IMR-90 (cell line): ENCODE measurements around the gene PCDHA5. TPM values are rescaled to one million over a fixed set of nuclear protein-coding genes. Genes with fewer than 3 reads are reported as not detected.
"Not testable (repeated sequence)": the region's sequence is repeated elsewhere in the genome, so short reads cannot be mapped to it uniquely, and the experiment has no call there.

Experiments used
- ATAC-seq: fragments of 200-7000 bp; cut with Tn5 transposase; 2 replicates; pipeline ENCODE4 v1.9.1; 2020; ENCODE audit warnings: low read depth, mild to moderate bottlenecking, moderate library complexity
- BruUV-seq: library from RNA; stranded (reverse); fragments of 400-500 nt; replicated peaks from 2 replicates; lab custom pipeline; 2021; lab: Mats Ljungman, UMichigan
- CTCF ChIA-PET: fragments of 300-600 bp; formaldehyde crosslinking; extraction: SDS; loops from one replicate; lab custom pipeline; 2021; ENCODE audit warnings: antibody characterized with exemption; lab: Yijun Ruan, JAX
- POLR2A ChIA-PET: fragments of 300-600 bp; sonication (Branson Sonifier 250); formaldehyde crosslinking; loops from one replicate; lab custom pipeline; 2022; ENCODE audit warnings: antibody characterized with exemption; ENCODE audit not compliant: unreplicated experiment; lab: Charles Lee
- DNase-seq: peaks from one replicate; pipeline ENCODE4 v3.0.0; 2013
- H2AFZ ChIP-seq: replicated peaks from 2 replicates; pipeline ENCODE3; 2013; ENCODE audit warnings: low read length, mild to moderate bottlenecking; ENCODE audit not compliant: poor library complexity
- H2AK5ac ChIP-seq: 2 replicates; pipeline ENCODE4 v1.6.1; 2013; ENCODE audit warnings: low read depth, low read length, inconsistent platforms
- H2AK9ac ChIP-seq: replicated peaks from 2 replicates; pipeline ENCODE3; 2013; ENCODE audit warnings: mild to moderate bottlenecking, low read depth, low read length, moderate library complexity; ENCODE audit not compliant: poor library complexity
- H2BK120ac ChIP-seq: 2 replicates; pipeline ENCODE4 v1.6.1; 2013; ENCODE audit warnings: low read depth, low read length, inconsistent platforms
- H2BK15ac ChIP-seq: 3 replicates; pipeline ENCODE4 v1.6.1; 2013; ENCODE audit warnings: low read depth, low read length, inconsistent platforms
- H2BK20ac ChIP-seq: 2 replicates; pipeline ENCODE4 v1.6.1; 2013; ENCODE audit warnings: low read depth, mild to moderate bottlenecking, inconsistent platforms, low read length, moderate library complexity
- H2BK5ac ChIP-seq: 2 replicates; pipeline ENCODE4 v1.6.1; 2013; ENCODE audit warnings: mild to moderate bottlenecking, low read depth, low read length, inconsistent platforms; ENCODE audit not compliant: poor library complexity, severe bottlenecking
- H3K14ac ChIP-seq: replicated peaks from 2 replicates; pipeline ENCODE4 v1.6.1; 2013; ENCODE audit warnings: low read depth, low read length, inconsistent platforms
- H3K18ac ChIP-seq: 2 replicates; pipeline ENCODE4 v1.6.1; 2013; ENCODE audit warnings: low read depth, low read length, control low read depth
- H3K23ac ChIP-seq: 2 replicates; pipeline ENCODE4 v1.6.1; 2013; ENCODE audit warnings: low read depth, low read length, inconsistent platforms
- H3K27ac ChIP-seq: 2 replicates; pipeline ENCODE4 v1.5.1; 2013; ENCODE audit warnings: mild to moderate bottlenecking, control low read depth, low read length; ENCODE audit not compliant: insufficient read depth
- H3K27me3 ChIP-seq: 2 replicates; pipeline ENCODE4 v1.6.1; 2013; ENCODE audit warnings: low read length; ENCODE audit not compliant: control insufficient read depth, insufficient read depth
- H3K36me3 ChIP-seq: 2 replicates; pipeline ENCODE4 v1.6.1; 2013; ENCODE audit warnings: low read length, mixed read lengths; ENCODE audit not compliant: control insufficient read depth, insufficient read depth
- H3K4ac ChIP-seq: 2 replicates; pipeline ENCODE4 v1.6.1; 2013; ENCODE audit warnings: low read depth, low read length, inconsistent platforms
- H3K4me1 ChIP-seq: 2 replicates; pipeline ENCODE4 v1.6.1; 2013; ENCODE audit warnings: low read length, mixed read lengths; ENCODE audit not compliant: control insufficient read depth, insufficient read depth
- H3K4me2 ChIP-seq: 2 replicates; pipeline ENCODE4 v1.6.1; 2013; ENCODE audit warnings: low read depth, mild to moderate bottlenecking, control low read depth, low read length, moderate library complexity
- H3K4me3 ChIP-seq: 2 replicates; pipeline ENCODE4 v1.5.1; 2013; ENCODE audit warnings: low read depth, mild to moderate bottlenecking, control low read depth, low read length, moderate library complexity; ENCODE audit not compliant: insufficient read depth
- H3K56ac ChIP-seq: 2 replicates; pipeline ENCODE4 v1.6.1; 2013; ENCODE audit warnings: low read length, inconsistent platforms; ENCODE audit not compliant: insufficient read depth; ENCODE audit errors: extremely low read depth
- H3K79me1 ChIP-seq, 2 experiments: 2 replicates each; pipeline ENCODE4 v1.6.1; 2013; ENCODE audit warnings: low read length in 2 of 2, inconsistent platforms in 1 of 2, low read depth in 1 of 2
- H3K9ac ChIP-seq: 2 replicates; pipeline ENCODE4 v1.6.1; 2013; ENCODE audit warnings: low read depth, low read length, control low read depth
- H3K9me1 ChIP-seq: 2 replicates; pipeline ENCODE4 v1.6.1; 2013; ENCODE audit warnings: low read length, inconsistent platforms; ENCODE audit not compliant: insufficient read depth
- H3K9me3 ChIP-seq: 2 replicates; pipeline ENCODE4 v1.6.1; 2013; ENCODE audit warnings: low read length; ENCODE audit not compliant: control insufficient read depth, insufficient read depth
- H4K20me1 ChIP-seq: 2 replicates; pipeline ENCODE4 v1.6.1; 2013; ENCODE audit warnings: low read length, inconsistent platforms; ENCODE audit not compliant: insufficient read depth
- H4K5ac ChIP-seq: 2 replicates; pipeline ENCODE4 v1.6.1; 2013; ENCODE audit warnings: mild to moderate bottlenecking, low read depth, low read length, control low read depth
- H4K8ac ChIP-seq, 2 experiments: 2 replicates each; pipeline ENCODE4 v1.6.1; 2013; ENCODE audit warnings: low read depth in 2 of 2, low read length in 2 of 2, control low read depth in 1 of 2, inconsistent platforms in 1 of 2
- H4K91ac ChIP-seq: 2 replicates; pipeline ENCODE4 v1.6.1; 2013; ENCODE audit warnings: low read depth, low read length, inconsistent platforms; ENCODE audit not compliant: insufficient read depth
- WGBS, 2 experiments: methylation state at CpG; one replicate each; pipeline versions ENCODE4 v1.1.5 to v1.1.7; 2013; ENCODE audit warnings: missing lambda C conversion rate in 2 of 2; ENCODE audit not compliant: insufficient read length in 1 of 2; ENCODE audit errors: extremely low coverage in 2 of 2; 5-methylcytosine and 5-hydroxymethylcytosine counted together
- dilution Hi-C: fragments of 300-500 bp; cut with HindIII; formaldehyde crosslinking; loops from one replicate; pipeline ENCODE4 v1.14.3; 2018; ENCODE audit warnings: low sequenced_read_pairs; ENCODE audit not compliant: unreplicated experiment
- in situ Hi-C: fragments of 300-500 bp; cut with MboI; formaldehyde crosslinking; loops from 3 replicates; pipeline ENCODE4 v1.14.3; 2019; ENCODE audit warnings: low sequenced_read_pairs, inconsistent platforms, mixed read lengths
- intact Hi-C: fragments of 100-400 bp; cut with micrococcal nuclease; formaldehyde crosslinking; loops from 2 replicates; pipeline ENCODE4 v1.10.0; 2022
- polyA plus RNA-seq, 3 experiments: library from polyadenylated mRNA; depleted of rRNA; stranded (reverse); fragments of >200 nt; gene quantifications; 2 replicates each; pipeline ENCODE4 v1.2.3, GENCODE V29; 2012; ENCODE audit warnings: low replicate concordance in 1 of 3
- total RNA-seq: library from RNA; depleted of rRNA; stranded (reverse); fragments of >200 nt; gene quantifications from 2 replicates; pipeline ENCODE4 v1.2.3, GENCODE V29; 2012

The PCDHA5 gene
- total and polyA plus RNA-seq, 2 of the 4 experiments (the other 2 are of a cell fraction): not detected

DNA sequence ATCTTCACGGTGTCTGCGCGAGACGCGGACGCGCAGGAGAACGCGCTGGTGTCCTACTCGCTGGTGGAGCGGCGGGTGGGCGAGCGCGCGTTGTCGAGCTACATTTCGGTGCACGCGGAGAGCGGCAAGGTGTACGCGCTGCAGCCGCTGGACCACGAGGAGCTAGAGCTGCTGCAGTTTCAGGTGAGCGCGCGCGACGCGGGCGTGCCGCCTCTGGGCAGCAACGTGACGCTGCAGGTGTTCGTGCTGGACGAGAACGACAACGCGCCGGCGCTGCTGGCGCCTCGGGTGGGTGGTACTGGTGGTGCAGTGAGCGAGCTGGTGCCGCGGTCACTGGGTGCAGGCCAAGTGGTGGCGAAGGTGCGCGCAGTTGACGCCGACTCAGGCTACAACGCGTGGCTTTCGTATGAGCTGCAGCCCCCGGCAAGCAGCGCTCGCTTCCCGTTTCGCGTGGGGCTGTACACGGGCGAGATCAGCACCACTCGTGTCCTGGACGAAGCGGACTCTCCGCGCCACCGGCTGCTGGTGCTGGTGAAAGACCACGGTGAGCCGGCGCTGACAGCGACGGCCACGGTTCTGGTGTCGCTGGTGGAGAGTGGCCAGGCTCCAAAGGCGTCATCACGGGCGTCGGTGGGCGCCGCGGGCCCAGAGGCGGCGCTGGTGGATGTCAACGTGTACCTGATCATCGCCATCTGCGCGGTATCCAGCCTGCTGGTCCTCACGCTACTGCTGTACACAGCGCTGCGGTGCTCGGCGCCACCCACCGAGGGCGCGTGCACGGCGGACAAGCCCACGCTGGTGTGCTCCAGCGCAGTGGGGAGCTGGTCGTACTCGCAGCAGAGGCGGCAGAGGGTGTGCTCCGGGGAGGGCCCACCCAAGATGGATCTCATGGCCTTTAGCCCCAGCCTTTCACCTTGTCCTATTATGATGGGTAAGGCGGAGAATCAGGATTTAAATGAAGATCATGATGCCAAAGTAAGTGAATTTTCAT lies 8.4 kb downstream of the PCDHA5 start:
- POLR2A ChIA-PET, DNase-seq, H2BK20ac ChIP-seq, H2AK9ac ChIP-seq, BruUV-seq, H3K9me3 ChIP-seq, H3K56ac ChIP-seq, H2AK5ac ChIP-seq, H4K8ac ChIP-seq, H3K4me1 ChIP-seq, in situ Hi-C loops, H4K5ac ChIP-seq, H2BK120ac ChIP-seq, H3K4ac ChIP-seq, H4K91ac ChIP-seq, intact Hi-C loops, H3K18ac ChIP-seq, H3K27ac ChIP-seq, CTCF ChIA-PET, H3K27me3 ChIP-seq, H3K14ac ChIP-seq, H3K79me1 ChIP-seq, H2BK5ac ChIP-seq, H3K9me1 ChIP-seq, H2AFZ ChIP-seq, dilution Hi-C loops, H3K36me3 ChIP-seq, H3K23ac ChIP-seq, H3K4me2 ChIP-seq, ATAC-seq, H2BK15ac ChIP-seq, H3K4me3 ChIP-seq, H3K9ac ChIP-seq, H4K20me1 ChIP-seq: not testable (repeated sequence)
- 46% methylated on average over 49 of the region's 106 CpGs; no CpG with 5 or more reads in 1 of the 2 experiments for WGBS, 2 experiments
